OCI-LY7 (cell line): ENCODE data around the gene ALAD.

Source experiments
- CTCF ChIP-seq: fragments of 200-600 bp; sonication (generic); conservative IDR thresholded peaks from 2 replicates; pipeline ENCODE4 v1.5.1; 2014; ENCODE audit warnings: mild to moderate bottlenecking, antibody characterized with exemption, low read length, moderate library complexity, mixed read lengths
- EZH2phosphoT487 ChIP-seq: fragments of 200-600 bp; sonication (generic); IDR thresholded peaks from 2 replicates; pipeline ENCODE4 v1.6.1; 2018; ENCODE audit warnings: low read depth, borderline replicate concordance, mild to moderate bottlenecking, mixed run types, antibody characterized with exemption, low read length, moderate library complexity, mixed read lengths

- TF ChIP-seq EZH2phosphoT487 (no peak), CTCF (no peak)
Measured at GRCh38 chr9:113343732-113344231, 57.3 kb downstream of the ALAD start.
